ENCODE data around the gene HBB.
"Not testable (repeated sequence)": the region's sequence is repeated elsewhere in the genome, so short reads cannot be mapped to it uniquely, and the experiment has no call there.

Gene HBB

DNA sequence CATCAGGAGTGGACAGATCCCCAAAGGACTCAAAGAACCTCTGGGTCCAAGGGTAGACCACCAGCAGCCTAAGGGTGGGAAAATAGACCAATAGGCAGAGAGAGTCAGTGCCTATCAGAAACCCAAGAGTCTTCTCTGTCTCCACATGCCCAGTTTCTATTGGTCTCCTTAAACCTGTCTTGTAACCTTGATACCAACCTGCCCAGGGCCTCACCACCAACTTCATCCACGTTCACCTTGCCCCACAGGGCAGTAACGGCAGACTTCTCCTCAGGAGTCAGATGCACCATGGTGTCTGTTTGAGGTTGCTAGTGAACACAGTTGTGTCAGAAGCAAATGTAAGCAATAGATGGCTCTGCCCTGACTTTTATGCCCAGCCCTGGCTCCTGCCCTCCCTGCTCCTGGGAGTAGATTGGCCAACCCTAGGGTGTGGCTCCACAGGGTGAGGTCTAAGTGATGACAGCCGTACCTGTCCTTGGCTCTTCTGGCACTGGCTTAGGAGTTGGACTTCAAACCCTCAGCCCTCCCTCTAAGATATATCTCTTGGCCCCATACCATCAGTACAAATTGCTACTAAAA lies at the start of gene HBB:
Gene HBB, minus strand, starts transcription at position 340 of the 579 bp plus-strand sequence. Its CDS starts 50 bp downstream, at position 290.
- DNase-seq: no peak

- DNase-seq: no peak
These were observed 48.7 kb upstream of the HBB start for GRCh38 chr11:5275369-5276110.

- DNase-seq: no peak
These were observed 47.5 kb upstream of the HBB start for GRCh38 chr11:5274395-5274794.

DNA sequence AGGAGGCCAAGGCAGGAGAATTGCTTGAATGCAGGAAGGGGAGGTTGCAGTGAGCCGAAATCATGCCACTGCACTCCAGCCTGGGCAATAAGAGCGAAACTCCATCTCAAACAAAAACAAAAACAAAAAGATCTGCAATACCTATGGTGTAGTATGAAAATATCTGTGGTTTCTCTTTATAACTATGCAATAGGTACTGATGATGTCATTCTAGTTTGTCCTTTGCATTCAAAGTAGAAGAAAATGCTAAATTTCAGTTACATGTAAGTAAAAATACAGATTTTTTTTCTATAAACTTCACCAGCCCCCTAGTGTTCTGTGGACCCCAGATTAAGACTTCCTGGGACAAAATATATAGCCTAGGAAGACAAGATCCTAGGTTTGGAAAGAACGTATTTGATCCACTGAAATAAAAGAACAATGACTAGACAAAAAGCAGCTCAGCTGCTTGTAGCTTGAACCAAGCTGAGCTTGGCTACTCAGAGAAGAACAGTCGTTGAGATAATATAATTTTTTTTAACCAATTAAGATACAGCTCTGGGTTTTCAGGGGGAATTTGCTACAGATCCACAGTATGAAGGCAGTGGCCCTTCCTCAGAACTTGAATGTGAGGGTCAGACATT lies 45.6 kb upstream of the HBB start:
- no peak for DNase-seq

DNA sequence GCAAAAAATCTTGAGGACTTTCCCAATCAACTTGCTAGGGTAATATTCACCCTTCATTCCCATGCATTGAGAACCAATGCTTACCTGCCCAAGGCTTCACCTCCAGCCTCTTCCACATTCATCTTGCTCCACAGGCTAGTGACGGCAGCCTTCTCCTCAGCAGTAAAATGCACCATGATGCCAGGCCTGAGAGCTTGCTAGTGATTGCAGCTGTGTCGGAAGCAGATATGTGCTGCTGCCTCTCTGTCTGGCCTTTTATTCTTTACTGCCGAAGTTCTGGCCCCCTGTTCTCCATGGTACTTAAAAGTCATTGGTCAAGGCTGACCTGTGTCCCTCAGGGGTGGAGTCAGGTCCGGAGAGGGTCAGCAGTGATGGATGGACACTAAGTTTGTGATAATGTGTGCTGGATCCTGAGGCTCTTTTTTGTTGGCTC lies 42.9 kb upstream of the HBB start, which contains the start of gene HBE1:
Gene HBE1, minus strand, starts transcription at position 231 of the 433 bp plus-strand sequence. Its CDS starts 55 bp downstream, at position 176.
- no peak for DNase-seq

GRCh38 chr11:5267033-5267563 lies 40.2 kb upstream of the HBB start:
- no peak for DNase-seq

DNA sequence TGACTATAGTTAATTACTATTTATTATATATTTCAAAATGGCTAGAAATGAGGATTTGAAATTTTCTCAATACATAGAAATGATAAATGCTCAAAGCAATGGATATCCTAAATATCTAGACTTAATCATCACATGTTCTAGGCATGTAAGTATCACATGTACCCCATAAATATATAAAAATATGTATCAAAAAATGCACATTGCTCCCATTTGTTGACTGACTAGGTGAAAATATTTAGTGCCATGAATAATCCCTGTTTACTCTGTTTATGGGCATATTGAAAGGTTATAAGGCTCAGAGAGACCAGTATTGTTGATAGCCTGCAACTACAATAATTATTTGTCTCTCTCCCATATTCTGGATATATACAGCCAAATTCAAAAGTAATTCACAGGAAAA lies 39.7 kb upstream of the HBB start:
- DNase-seq: no peak

DNA sequence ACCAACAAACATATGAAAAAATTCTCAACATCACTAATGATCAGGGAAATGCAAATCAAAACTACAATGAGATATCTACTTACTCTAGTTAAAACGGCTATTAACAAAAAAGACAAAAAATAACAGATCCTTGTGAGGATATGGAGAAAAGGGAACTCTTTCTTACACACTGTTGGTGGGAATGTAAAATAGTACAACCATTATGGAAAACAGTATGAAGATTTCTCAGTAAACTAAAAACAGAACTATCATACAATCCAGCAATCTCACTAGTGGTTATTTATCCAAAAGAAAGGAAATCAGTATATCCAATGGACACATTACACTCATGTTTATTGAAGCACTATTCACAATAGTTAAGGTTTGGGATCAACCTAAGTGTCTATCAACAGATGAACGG lies 39.0 kb upstream of the HBB start:
- no peak for DNase-seq

DNA sequence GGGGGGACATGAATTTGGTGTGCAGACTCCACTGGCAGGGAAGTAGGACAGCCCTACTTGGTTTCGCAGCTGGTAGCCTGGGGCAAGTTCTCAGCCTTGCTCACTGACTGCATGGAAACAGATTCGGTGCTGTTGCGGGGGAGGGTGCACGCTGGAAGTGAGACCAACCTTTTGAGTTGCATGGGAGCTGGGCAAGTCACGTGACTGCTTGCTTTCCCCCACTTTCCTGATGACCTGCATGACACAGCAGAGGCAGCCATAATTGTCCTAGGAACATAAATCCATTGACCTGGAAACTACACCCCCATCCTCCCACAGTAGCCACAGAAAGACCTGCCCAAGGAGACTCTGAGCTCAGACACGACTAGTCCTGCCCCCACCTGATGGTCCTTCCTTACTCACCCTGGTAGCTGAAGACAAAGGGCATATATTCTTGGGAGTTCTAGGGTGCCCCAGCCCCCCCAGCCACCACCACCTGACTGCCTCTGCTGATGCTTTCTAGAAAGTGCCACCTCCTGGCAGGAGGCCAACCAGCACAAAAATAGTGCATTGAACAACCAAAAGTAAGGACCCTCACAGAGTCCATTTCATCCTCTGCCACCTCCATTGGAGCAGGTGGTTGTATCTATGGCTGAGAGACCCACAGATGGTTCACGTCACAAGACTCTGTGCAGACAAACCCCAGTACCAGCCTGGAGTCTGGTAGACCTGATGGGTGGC lies 31.8 kb upstream of the HBB start:
- no peak for DNase-seq

GRCh38 chr11:5257296-5257695 lies 30.4 kb upstream of the HBB start:
- no peak for DNase-seq

DNA sequence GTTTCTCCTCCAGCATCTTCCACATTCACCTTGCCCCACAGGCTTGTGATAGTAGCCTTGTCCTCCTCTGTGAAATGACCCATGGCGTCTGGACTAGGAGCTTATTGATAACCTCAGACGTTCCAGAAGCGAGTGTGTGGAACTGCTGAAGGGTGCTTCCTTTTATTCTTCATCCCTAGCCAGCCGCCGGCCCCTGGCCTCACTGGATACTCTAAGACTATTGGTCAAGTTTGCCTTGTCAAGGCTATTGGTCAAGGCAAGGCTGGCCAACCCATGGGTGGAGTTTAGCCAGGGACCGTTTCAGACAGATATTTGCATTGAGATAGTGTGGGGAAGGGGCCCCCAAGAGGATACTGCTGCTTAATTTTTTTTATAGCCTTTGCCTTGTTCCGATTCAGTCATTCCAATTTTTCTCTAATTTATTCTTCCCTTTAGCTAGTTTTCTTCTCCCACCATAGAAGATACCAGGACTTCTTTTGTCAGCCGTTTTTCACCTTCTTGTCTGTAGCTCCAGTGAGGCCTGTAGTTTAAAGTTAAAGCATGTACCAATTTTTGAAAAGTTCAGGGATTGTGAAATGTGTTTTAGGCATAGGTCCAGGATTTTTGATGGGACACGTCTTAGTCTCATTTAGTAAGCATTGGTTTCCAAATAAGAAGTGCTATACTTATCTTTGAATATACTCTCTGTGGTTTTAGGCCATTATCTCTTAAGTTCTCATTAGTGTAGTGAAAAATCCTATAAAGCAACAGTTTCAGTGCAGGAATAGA lies 28.0 kb upstream of the HBB start, which contains the start of gene HBG2:
Gene HBG2, minus strand, starts transcription at position 136 of the 768 bp plus-strand sequence. Its CDS starts 53 bp downstream, at position 83.
- not testable (repeated sequence) for DNase-seq

DNA sequence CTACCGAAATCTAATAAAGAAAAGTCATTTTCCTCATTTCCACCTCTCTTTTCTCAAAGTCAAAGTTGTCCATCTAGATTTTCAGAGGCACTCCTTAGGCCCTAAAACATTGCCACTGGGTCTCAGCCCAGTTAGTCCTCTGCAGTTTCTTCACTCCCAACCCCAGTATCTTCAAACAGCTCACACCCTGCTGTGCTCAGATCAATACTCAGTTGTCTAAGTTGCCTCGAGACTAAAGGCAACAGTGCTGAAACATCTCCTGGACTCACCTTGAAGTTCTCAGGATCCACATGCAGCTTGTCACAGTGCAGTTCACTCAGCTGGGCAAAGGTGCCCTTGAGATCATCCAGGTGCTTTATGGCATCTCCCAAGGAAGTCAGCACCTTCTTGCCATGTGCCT lies 27.2 kb upstream of the HBB start:
- not testable (repeated sequence) for DNase-seq

DNA sequence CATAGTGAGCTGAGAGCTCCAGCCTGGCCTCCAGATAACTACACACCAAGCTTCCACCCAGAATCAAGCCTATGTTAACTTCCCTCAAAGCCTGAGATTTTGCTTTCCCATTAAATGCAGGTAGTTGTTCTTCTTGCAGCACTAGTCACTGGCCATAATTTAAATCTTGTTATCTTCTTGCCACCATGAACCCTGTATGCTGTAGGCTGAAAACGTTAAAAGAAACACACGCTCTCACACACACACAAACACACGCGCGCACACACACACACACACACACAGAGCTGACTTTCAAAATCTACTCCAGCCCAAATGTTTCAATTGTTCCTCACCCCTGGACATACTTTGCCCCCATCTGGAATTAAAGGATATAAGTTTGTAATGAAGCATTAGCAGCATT lies 26.6 kb upstream of the HBB start:
- DNase-seq: not testable (repeated sequence)

DNA sequence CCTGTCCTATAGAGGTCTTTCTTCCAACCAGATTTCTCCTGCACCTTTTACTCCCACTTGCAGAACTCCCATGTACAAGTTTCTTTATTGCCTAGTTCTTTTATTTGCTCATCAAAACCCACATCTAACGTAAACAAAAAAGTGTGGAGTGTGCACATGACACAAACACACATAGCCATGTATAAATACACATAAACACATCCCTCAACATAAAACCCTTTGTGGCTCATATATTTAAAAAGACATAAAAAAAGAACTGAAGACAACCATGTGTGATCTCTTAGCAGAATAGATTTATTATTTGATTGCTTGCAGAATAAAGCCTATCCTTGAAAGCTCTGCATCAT lies 26.0 kb upstream of the HBB start:
- DNase-seq: no peak

DNA sequence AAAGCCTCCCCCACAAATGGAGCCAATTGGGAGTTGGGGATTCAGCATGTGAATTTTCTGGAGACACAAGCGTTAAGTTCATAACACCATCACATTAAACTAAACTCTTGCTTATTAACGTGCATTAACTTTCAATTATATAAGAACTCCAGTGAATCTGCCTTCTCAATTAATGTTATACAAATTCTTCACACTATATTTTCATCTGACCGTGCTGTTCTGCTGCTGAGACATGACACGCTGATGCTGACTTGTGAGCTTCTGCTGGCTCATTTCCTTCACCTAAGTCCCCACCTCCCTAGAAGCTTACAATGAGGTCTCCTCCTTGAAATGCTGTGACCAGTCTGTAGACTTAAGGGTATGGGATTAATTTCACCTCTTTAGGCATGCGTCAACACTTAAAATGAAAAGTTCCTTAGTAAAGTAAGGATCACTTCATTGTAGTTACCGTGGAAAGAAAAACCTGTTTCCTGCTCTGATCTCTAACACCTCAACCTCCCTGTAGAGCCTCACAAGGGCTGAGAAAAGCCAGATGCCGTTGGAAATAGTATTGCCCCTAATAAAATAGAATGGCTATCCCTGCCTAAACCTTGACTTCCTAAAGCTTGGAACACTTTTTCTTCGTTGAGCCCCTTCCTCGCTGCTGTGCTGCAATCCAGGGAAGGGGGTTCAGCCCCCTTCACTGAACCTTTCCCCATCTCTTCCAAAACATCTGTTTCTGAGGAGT lies 25.5 kb upstream of the HBB start:
- no peak for DNase-seq

GRCh38 chr11:5251746-5252145 lies 24.9 kb upstream of the HBB start:
- DNase-seq: no peak

GRCh38 chr11:5250543-5251204 lies 23.8 kb upstream of the HBB start:
- DNase-seq: no peak

GRCh38 chr11:5249807-5250396 lies 23.0 kb upstream of the HBB start, which contains the start of gene HBG1:
HBG1 (minus strand) TSS chr11:5249857; CDS start chr11:5249804, 53 bp downstream.
- not testable (repeated sequence) for DNase-seq

DNA sequence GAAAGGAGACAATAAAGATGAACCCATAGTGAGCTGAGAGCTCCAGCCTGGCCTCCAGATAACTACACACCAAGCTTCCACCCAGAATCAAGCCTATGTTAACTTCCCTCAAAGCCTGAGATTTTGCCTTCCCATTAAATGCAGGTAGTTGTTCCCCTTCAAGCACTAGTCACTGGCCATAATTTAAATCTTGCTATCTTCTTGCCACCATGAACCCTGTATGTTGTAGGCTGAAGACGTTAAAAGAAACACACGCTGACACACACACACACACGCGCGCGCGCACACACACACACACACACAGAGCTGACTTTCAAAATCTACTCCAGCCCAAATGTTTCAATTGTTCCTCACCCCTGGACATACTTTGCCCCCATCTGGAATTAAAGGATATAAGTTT lies 21.6 kb upstream of the HBB start:
- not testable (repeated sequence) for DNase-seq

DNA sequence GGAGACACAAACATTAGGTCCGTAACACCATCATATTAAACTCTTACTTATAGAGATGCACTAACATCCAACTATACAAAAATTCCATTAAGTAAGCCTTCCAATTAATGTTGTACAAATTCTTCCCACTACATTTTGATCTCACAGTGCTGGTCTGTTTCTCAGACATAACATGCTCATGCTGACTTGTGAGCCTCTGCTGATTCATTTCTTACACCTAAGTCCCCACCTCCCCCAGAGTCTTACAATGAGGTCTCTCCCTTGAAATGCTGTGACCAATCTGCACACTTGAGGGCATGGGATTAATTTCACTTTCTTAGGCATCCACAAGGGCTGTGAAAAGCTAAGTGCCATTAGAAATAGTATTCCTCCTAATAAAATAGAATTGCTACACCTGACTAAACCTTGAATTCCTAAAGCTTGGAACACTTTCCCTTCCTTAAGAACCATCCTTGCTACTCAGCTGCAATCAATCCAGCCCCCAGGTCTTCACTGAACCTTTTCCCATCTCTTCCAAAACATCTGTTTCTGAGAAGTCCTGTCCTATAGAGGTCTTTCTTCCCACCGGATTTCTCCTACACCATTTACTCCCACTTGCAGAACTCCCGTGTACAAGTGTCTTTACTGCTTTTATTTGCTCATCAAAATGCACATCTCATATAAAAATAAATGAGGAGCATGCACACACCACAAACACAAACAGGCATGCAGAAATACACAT lies 20.8 kb upstream of the HBB start:
- DNase-seq: no peak

Measured in GOT3 (cell line).